Liver (tissue), 3 donors: Measurements from ENCODE around the gene LRRK1.

Experiments used
- RAD21 ChIP-seq, 2 donors: IDR thresholded peaks; 2 replicates each; pipeline ENCODE4 v1.6.1; 2016; ENCODE audit warnings: antibody characterized with exemption in 2 of 2, mild to moderate bottlenecking in 2 of 2
- SP1 ChIP-seq: IDR thresholded peaks from 2 replicates; pipeline ENCODE4 v1.6.1; 2018; ENCODE audit warnings: antibody characterized with exemption, mild to moderate bottlenecking
- TAF1 ChIP-seq: conservative IDR thresholded peaks from 2 replicates; pipeline ENCODE4 v1.6.1; 2016; ENCODE audit warnings: antibody characterized with exemption, mild to moderate bottlenecking
- YY1 ChIP-seq: IDR thresholded peaks from 2 replicates; pipeline ENCODE4 v1.6.1; 2016; ENCODE audit warnings: antibody characterized with exemption, mild to moderate bottlenecking
- TF ChIP-seq, protein P1 (sequence below): IDR thresholded peaks from 2 replicates; pipeline ENCODE4 v1.6.1; 2016; ENCODE audit warnings: antibody characterized with exemption
- TF ChIP-seq, protein P2 (sequence below): fragments of 150-350 bp; IDR thresholded peaks from 2 replicates; pipeline ENCODE4 v1.5.1; 2017; ENCODE audit warnings: improper control_type of control experiment, low read depth, low read length; ENCODE audit not compliant: missing input control
- donor health status: healthy.
- donor health status: healthy.

GRCh38 chr15:101009176-101009575 lies 90.0 kb downstream of the LRRK1 start:
- no peak for TF ChIP-seq RAD21 (IDR thresholded peaks at IDR 0.05)
- TF ChIP-seq, protein P1, sequence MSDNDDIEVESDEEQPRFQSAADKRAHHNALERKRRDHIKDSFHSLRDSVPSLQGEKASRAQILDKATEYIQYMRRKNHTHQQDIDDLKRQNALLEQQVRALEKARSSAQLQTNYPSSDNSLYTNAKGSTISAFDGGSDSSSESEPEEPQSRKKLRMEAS = no peak
- TF ChIP-seq, protein P2, sequence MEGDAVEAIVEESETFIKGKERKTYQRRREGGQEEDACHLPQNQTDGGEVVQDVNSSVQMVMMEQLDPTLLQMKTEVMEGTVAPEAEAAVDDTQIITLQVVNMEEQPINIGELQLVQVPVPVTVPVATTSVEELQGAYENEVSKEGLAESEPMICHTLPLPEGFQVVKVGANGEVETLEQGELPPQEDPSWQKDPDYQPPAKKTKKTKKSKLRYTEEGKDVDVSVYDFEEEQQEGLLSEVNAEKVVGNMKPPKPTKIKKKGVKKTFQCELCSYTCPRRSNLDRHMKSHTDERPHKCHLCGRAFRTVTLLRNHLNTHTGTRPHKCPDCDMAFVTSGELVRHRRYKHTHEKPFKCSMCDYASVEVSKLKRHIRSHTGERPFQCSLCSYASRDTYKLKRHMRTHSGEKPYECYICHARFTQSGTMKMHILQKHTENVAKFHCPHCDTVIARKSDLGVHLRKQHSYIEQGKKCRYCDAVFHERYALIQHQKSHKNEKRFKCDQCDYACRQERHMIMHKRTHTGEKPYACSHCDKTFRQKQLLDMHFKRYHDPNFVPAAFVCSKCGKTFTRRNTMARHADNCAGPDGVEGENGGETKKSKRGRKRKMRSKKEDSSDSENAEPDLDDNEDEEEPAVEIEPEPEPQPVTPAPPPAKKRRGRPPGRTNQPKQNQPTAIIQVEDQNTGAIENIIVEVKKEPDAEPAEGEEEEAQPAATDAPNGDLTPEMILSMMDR = no peak
- TF ChIP-seq TAF1 = no peak
- no peak for TF ChIP-seq YY1
- no peak for TF ChIP-seq SP1
